Stomach smooth muscle (tissue), 2 donors: ENCODE results near the gene PHACTR1.

Experiments used
- H3K27ac ChIP-seq: one replicate; pipeline ENCODE4 v1.7.0; 2013; ENCODE audit warnings: mild to moderate bottlenecking, low read length, inconsistent platforms
- H3K27me3 ChIP-seq, 2 donors: one replicate each; pipeline ENCODE4 v1.7.0; 2013; ENCODE audit warnings: low read length in 2 of 2; ENCODE audit not compliant: insufficient read depth in 2 of 2, control insufficient read depth in 1 of 2
- H3K36me3 ChIP-seq, 2 donors: one replicate each; pipeline ENCODE4 v1.7.0; 2013; ENCODE audit warnings: low read length in 2 of 2; ENCODE audit not compliant: control insufficient read depth in 2 of 2, insufficient read depth in 2 of 2
- H3K4me1 ChIP-seq: one replicate; pipeline ENCODE4 v1.7.0; 2013; ENCODE audit warnings: low read length; ENCODE audit not compliant: control insufficient read depth, insufficient read depth
- H3K4me3 ChIP-seq, 2 donors: one replicate each; pipeline ENCODE4 v1.7.0; 2013; ENCODE audit warnings: low read length in 2 of 2
- H3K9ac ChIP-seq, 2 donors: one replicate each; pipeline ENCODE4 v1.7.0; 2013; ENCODE audit warnings: low read length in 2 of 2, mild to moderate bottlenecking in 1 of 2
- H3K9me3 ChIP-seq, 2 donors: one replicate each; pipeline ENCODE4 v1.7.0; 2013; ENCODE audit warnings: low read length in 2 of 2; ENCODE audit not compliant: control insufficient read depth in 2 of 2
- donor health status: healthy.
- donor health status: Pancreatic carcinoma.

Gene PHACTR1

DNA sequence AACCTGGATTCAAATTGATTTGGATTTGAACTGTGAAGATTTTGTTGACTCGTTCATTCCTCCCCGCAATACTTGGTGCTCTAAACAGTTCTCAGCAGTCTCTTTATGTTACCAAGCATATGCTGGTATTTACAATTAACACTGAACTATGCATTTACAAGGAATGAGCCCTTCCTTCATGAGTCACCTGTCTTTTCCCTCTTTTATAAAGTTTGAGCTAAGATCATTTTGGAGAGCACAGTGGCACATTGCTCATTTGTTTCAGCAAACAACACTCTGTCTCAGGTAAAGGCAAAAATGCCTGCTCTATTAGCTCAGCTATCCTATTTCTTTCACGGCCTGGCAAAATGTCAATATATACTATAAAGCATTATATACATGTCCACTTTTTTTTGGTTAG, 285.4 kb downstream of the PHACTR1 start:
- H3K27ac ChIP-seq: no peak overlapping the region
- H3K9me3 ChIP-seq: no peaks in the 10 kb centered on the region
- H3K27me3 ChIP-seq: no peaks in the 10 kb centered on the region
- H3K36me3 ChIP-seq: no peaks in the 10 kb centered on the region
- no peak overlapping the region for H3K4me3 ChIP-seq
- no peaks in the 10 kb centered on the region for H3K4me1 ChIP-seq
- no peak overlapping the region for H3K9ac ChIP-seq

- H3K4me3 ChIP-seq: no peak overlapping the region
- H3K9me3 ChIP-seq: no peaks in the 10 kb centered on the region
- H3K27ac ChIP-seq: no peak overlapping the region
- H3K36me3 ChIP-seq: no peaks in the 10 kb centered on the region
- H3K4me1 ChIP-seq: no peaks in the 10 kb centered on the region
- H3K27me3 ChIP-seq: no peaks in the 10 kb centered on the region
- H3K9ac ChIP-seq: no peak overlapping the region
Measured at GRCh38 chr6:13004601-13005000, 288.0 kb downstream of the PHACTR1 start.

DNA sequence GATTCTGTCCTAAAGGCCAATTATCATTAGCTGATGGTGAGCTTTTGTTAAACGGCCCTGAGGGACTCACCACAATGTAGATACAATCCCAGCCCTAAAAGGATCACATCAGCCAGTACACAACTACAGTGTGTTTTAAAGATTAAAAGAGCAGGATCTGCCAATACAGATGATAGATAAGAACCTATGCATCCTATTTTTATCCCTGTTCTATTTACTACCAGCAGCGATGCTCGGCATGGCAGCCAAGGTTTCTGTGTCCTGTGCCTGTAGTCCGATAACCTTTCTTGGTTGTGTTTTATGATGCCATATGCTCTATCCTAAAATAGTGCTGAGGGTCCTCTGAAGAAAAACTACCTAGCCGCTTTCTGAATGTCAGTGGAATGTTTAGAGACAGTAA, 289.4 kb downstream of the PHACTR1 start:
- no peak overlapping the region for H3K4me3 ChIP-seq
- no peaks in the 10 kb centered on the region for H3K9me3 ChIP-seq
- H3K27ac ChIP-seq: no peak overlapping the region
- H3K4me1 ChIP-seq: no peaks in the 10 kb centered on the region
- H3K36me3 ChIP-seq: no peaks in the 10 kb centered on the region
- no peak overlapping the region for H3K9ac ChIP-seq
- peaks cover 0 to 6% of the 10 kb centered on the region in 2 donors for H3K27me3 ChIP-seq

DNA sequence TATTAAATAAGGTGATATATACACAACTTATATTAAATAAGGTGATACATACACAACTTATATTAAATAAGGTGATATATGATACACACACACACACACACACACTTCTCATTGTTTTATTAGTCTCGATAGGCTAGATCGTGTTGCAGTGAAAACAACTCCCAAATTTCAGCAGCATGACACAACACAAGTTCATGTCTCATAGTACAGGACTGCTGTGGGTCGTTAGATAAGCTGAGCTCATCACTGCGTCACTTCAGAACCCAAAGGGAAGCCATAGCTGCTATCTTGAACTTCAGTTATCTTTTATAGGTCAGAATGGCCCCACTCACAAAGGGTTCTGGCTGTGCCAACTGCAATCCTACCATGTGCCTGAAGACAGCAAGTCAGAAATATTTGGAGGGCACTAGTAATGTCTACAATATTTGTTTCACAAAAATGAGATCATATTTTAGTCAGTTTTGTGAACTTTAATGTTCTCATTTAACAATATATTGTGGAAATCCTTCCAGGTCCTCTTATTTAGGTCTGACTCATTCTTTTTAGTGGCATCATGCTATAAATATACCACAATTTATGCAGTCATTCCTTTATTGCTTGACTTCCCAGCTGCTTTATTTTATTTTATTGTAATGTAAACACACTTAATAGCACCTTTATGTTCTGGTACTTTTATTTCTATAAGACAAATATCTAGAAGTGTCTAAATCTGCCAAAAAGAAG, 290.2 kb downstream of the PHACTR1 start:
- no peak overlapping the region for H3K27ac ChIP-seq
- H3K4me3 ChIP-seq: no peak overlapping the region
- peaks cover 0 to 11% of the 10 kb centered on the region in 2 donors for H3K27me3 ChIP-seq
- no peaks in the 10 kb centered on the region for H3K9me3 ChIP-seq
- no peak overlapping the region for H3K9ac ChIP-seq
- no peaks in the 10 kb centered on the region for H3K36me3 ChIP-seq
- no peaks in the 10 kb centered on the region for H3K4me1 ChIP-seq

DNA sequence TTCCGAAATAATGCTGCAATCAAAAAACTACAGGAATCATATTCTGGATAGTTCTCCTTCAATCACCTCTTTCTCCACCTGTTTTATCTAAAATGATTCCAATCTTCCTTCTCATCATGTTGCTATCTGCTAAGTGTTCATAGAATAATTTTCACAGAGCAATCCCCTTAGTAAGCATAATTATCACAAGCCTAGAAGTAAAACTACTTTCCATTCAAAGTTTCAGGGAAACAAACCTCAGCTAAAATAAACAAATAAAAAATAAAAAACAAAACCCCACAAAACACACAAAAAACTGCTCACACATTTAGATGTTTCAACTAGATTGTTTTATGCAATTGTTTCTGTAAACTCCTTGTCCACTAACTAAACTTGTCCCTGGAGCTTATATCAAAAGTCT, 291.2 kb downstream of the PHACTR1 start:
- Histone ChIP-seq H3K9ac (no peak overlapping the region), H3K36me3 (no peaks in the 10 kb centered on the region), H3K9me3 (no peaks in the 10 kb centered on the region), H3K4me1 (peaks cover 5% of the 10 kb centered on the region), H3K27me3 (peaks cover 0 to 21% of the 10 kb centered on the region in 2 donors), H3K4me3 (no peak overlapping the region), H3K27ac (no peak overlapping the region)

GRCh38 chr6:13009031-13009430, 292.5 kb downstream of the PHACTR1 start:
- Histone ChIP-seq H3K27me3 (peaks cover 0 to 28% of the 10 kb centered on the region in 2 donors), H3K9me3 (no peaks in the 10 kb centered on the region), H3K27ac (no peak overlapping the region), H3K4me1 (peaks cover 15% of the 10 kb centered on the region), H3K9ac (no peak overlapping the region), H3K4me3 (no peak overlapping the region), H3K36me3 (no peaks in the 10 kb centered on the region)

- no peak overlapping the region for H3K27ac ChIP-seq
- H3K9ac ChIP-seq: no peak overlapping the region
- H3K36me3 ChIP-seq: no peaks in the 10 kb centered on the region
- H3K4me1 ChIP-seq: peaks cover 19% of the 10 kb centered on the region
- no peaks in the 10 kb centered on the region for H3K9me3 ChIP-seq
- peaks cover 0 to 32% of the 10 kb centered on the region in 2 donors for H3K27me3 ChIP-seq
- H3K4me3 ChIP-seq: no peak overlapping the region
Measured at GRCh38 chr6:13009461-13009860, 292.9 kb downstream of the PHACTR1 start.

DNA sequence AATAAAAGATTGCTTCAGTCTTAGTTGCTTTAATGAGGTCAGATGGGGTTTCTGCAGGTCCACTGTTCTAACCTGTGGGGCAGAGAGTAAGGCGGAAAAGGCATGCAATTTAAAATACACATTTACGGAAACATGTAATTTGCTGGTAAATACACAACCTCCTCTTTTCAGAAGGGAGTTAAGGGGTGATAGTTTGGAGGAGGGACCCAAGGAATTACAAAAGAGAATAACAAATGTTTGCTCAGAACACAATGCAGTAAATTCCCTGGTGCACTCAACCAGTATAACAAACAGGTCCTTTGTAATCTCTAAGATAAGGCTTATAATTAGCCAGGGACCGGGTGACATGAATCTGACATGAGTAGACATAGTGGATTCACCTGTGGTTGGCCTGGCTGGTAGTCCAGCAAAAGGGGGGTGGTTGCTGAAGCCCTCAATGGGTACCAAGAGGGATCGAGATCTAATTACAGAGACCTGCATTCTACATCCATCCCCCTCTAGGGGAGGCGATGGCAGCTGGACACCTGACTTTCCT, 295.1 kb downstream of the PHACTR1 start:
- Histone ChIP-seq H3K27me3 (peaks cover 0 to 34% of the 10 kb centered on the region in 2 donors), H3K4me3 (no peak overlapping the region)

GRCh38 chr6:13012296-13012695, 295.7 kb downstream of the PHACTR1 start:
- Histone ChIP-seq H3K4me1 (peaks cover 31% of the 10 kb centered on the region), H3K4me3 (no peak overlapping the region), H3K36me3 (no peaks in the 10 kb centered on the region), H3K27me3 (peaks cover 0 to 34% of the 10 kb centered on the region in 2 donors), H3K9me3 (no peaks in the 10 kb centered on the region), H3K27ac (no peak overlapping the region), H3K9ac (no peak overlapping the region)

More for the DNA sequence above, 295.1 kb downstream of the PHACTR1 start:
- Histone ChIP-seq H3K9me3 (no peaks in the 10 kb centered on the region), H3K4me1 (peaks cover 31% of the 10 kb centered on the region), H3K27ac (no peak overlapping the region), H3K36me3 (no peaks in the 10 kb centered on the region), H3K9ac (no peak overlapping the region)

- Histone ChIP-seq H3K36me3 (no peaks in the 10 kb centered on the region), H3K9ac (peak overlapping the region in 1 of 2 donors; percentile 42), H3K4me3 (peak overlapping the region; percentile 51 to 80), H3K9me3 (no peaks in the 10 kb centered on the region), H3K27ac (no peak overlapping the region), H3K4me1 (peaks cover 31% of the 10 kb centered on the region), H3K27me3 (peaks cover 0 to 34% of the 10 kb centered on the region in 2 donors)
Measured at GRCh38 chr6:13012977-13013680, 296.6 kb downstream of the PHACTR1 start.
